Activated CD4-positive, alpha-beta T cell treated with anti-CD3 and anti-CD28 coated beads, Interleukin-2, amount 50 U/mL, for 48 hours (primary cell): ENCODE data around the gene TOM1L2.
"Not testable (repeated sequence)": the region's sequence is repeated elsewhere in the genome, so short reads cannot be mapped to it uniquely, and the experiment has no call there.

Source experiments
- DNase-seq, 2 experiments: peaks; one replicate each; pipeline ENCODE4 v3.0.0-alpha.2; 2020

Gene TOM1L2

DNA sequence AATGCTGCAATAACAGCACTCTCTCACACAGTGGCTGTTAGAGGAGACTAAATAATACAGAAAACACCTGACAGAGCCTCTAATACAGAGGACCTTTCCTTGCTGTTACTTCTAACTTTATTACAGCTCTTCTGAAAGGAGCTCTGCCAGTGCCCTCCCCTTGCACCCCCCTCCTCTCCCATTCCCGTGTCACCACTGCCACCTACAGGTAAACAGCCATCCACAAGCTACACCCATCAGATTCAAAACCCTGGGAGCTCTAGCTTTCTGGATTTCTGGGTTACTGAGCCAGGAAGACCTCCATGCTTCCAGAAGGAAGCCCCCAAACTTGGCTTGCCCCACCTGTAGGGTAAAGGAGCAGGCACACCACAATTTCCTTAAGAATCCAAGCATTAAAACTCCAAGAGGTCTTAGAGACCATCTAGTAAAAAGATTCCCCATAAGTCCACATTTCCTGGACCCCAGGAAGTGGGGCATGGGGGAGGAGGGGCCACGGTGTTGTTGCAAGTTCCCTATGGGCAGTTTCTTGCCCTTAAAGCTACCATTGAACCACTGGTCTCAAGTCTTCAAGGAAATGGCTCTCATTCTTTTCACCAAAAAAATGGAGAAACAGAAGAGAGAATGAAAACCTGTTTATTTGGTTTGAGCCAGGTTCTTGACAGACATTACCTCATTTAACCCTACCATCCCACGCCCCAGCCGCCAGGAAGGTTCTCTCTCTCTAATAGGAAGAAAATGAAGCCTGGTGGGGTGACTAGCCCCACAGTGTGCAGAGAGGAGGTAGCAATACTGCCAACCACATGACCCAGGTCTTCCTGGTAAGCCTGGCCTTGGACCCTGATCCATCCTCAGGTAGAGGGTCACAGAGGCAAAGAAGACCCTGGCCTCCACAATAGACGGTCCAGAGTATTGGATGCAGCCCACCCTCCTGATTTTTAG, 52.8 kb downstream of the TOM1L2 start:
- peak; percentile 61 to 70 for DNase-seq

DNA sequence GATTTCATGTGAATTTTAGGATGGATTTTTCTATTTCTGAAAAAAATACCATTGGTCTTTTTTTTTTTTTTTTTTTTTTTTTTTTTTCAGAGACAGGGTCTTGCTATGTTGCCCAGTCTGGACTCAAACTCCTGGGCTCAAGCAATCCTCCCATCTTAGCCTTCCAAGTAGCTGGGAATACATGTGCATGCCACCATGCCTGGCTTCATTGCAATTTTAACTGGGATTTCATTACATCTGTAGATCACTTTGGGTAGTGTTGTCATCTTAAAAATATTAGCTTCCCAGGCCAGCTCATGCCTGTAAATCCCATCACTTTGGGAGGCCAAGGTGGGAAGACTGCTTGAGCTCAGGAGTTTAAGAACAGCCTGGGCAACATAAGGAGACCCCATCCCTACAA, 54.8 kb downstream of the TOM1L2 start:
- no peak for DNase-seq

DNA sequence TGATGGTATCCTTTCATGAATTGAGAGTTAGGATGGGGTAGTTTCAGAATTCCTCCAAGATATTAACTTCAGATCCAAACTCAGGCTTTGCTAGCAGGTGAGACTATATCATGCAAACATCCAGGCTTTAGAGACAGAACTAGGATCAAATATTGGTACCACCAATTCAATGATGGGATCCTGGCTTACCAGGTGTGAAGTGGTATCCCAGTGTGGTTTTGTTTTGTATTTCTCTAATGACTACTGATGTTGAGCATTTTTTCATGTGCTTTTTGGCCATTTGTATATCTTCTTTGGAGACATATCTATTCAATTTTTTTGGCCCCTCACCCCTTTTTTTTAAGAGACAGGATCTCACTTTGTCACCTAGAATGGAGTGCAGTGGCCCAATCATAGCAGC, 57.0 kb downstream of the TOM1L2 start:
- no peak for DNase-seq

DNA sequence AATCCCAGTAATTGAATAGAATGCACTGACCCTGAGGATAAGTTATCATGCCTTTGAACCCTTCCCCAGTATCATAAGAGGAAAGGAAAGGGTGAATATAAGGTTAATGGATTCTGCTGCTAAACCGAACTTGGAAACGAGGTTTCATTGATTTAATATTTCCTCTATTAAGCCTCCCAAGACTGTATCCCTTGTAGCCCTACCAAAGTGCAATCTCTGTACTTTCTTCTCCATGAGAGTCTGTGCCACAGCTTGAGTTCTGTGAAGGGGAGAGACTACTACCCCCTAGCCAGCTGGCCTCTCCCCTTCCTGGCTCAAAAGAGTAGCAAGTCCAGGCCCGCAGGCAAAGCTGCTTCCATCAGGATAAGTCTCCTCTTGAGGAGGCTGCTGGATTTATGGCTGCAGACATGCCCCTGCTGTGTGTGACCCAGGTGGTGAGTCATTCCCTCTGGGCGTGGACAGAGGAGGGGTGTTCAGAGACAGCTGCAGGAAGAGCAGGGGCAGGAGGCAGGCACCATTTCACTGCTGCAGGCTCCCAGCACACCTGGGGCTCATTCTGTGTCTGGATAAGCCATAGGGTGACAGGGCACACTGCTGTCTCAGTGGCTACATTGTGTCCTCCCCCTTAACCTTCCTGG, 58.4 kb downstream of the TOM1L2 start:
- peak; percentile 31 to 44 for DNase-seq

DNA sequence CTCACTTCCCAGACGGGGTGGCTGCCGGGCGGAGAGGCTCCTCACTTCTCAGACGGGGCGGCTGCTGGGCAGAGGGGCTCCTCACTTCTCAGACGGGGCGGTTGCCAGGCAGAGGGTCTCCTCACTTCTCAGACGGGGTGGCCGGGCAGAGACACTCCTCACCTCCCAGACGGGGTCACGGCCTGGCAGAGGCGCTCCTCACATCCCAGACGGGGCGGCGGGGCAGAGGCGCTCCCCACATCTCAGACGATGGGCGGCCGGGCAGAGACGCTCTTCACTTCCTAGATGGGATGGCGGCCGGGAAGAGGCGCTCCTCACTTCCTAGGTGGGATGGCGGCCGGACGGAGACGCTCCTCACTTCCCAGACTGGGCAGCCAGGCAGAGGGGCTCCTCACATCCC, 59.9 kb downstream of the TOM1L2 start:
- not testable (repeated sequence) for DNase-seq

DNA sequence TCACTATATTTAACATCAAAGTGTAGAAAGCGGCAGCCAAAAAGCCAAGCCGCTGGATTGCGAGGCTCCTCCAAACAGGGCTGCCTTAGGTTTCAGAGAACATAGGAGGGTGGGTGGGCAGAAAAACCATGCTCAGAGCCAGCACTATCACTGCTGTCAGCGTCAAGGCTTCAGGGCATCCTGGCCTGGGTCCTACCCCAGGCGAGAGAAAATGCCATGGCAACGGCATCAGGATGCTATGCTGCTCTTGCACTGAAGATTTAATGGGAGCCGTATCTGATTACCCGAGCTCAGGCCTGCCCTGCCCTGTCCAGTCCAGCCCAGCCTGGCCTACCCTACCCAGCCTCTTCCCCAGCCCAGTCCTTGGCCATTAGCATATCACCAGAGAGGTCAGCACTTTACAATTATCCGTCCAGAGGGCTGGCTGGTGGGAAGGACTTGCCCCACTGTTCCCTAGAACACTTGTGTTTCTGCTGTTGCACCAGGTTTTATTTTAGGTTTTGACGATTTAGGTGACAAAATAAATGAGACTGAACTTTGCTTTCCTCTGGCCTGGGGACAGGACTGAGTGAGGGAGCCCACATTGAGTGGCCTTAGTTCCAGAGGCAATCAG, 61.1 kb downstream of the TOM1L2 start:
- DNase-seq = no peak

DNA sequence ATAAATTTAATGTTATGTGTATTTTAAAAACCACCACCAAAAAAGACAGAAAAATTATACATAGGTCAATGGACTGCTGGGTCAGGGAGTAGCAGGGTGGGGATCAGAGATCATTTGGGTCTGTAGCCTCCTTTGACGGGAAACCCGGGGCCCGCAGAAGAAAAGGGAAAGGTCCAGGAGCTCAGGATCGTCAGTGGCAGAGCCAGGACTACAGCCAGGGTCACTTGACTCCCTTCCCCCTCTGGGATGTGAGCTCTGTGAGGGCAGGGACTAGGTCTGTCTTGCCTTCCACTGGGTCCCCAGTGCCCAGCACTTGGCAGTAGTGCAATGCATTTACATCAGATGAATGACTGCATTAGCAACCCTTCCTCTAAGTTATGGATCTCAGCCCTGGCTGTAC, 62.1 kb downstream of the TOM1L2 start:
- DNase-seq = no peak

DNA sequence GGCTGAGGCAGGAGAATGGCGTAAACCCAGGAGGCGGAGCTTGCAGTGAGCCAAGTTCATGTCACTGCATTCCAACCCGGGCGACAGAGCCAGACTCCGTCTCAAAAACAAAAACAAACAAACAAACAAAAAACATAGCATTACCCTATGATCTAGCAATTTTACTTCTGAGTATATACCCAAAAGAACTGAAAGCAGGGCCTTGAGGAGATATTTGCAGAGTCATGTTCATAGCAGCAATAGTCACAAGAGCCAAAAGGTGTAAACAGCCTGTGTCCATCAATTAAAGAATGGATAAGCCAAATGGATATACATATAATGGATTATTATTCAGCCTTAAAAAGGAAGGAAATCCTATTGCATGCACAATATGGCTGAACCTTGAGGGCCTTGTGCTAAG, 63.1 kb downstream of the TOM1L2 start:
- DNase-seq = no peak

DNA sequence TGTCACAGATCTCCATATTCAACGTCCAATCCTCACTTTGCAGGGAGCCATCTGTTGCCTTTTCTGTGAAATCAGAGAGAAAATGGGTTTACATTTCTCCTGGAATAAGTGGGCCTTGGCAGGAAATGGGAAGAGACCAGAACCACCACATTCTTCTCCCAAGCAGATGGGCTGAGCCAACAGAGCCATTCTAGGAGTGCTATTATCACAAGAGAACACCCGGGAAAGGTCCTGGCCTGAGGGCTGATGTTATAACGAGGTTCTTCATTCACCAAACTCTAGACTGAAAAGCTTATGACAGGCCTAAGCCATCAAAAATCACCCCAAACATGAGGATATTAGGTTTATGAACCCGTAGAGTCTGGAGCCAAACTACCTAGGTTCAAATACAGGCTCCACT, 64.7 kb downstream of the TOM1L2 start:
- no peak for DNase-seq

DNA sequence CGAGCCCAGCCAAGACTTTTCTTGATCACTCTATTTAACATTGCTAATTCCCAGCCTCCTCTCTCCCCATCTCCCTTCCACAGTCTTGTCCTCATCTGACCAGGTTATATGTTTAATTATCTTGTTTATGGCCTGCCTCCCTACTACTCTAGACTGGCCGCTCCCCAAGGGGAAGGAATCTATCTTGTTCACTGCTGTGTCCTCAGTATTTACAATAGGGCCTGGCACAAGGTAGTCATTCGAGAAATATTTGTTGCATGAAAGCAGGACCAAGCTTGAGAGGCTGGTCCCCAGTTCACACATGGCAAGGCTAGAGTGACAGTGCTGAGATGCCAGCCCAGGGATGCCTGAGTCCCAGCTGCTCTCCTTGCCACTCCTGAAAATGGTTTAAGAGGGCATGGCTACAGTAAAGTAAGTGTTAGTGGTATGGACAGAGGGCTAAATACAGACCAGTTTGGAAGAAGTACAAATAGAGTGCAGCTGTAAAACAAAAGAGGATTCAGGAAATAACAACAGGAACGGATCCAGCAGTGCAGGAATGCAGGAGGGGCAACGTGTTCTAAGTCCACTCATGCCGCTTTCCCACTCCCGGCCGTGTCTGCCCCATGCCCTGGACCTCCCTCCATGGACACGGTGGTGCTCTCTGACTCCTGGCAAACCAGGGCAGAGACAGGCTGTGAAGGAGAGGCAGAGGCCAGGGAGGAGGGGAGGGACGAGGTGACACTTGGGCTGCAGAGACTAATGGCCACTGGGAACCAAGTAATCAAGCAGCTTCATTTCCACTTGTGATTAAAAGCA, 65.6 kb downstream of the TOM1L2 start:
- DNase-seq = no peak

DNA sequence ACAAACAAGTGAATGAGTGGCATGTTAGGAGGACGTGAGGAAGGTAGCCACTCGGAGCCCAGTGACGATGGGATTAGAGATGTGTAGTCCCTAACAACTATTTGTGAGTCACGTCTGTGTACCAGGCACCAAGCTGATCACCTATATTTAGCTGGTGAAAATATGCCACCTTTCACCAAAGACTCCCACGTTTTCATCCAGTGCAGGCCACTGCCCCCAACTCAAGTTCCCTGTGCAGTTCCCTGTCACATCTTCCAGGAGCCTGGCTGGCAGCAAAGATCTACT, 67.2 kb downstream of the TOM1L2 start:
- DNase-seq = no peak

DNA sequence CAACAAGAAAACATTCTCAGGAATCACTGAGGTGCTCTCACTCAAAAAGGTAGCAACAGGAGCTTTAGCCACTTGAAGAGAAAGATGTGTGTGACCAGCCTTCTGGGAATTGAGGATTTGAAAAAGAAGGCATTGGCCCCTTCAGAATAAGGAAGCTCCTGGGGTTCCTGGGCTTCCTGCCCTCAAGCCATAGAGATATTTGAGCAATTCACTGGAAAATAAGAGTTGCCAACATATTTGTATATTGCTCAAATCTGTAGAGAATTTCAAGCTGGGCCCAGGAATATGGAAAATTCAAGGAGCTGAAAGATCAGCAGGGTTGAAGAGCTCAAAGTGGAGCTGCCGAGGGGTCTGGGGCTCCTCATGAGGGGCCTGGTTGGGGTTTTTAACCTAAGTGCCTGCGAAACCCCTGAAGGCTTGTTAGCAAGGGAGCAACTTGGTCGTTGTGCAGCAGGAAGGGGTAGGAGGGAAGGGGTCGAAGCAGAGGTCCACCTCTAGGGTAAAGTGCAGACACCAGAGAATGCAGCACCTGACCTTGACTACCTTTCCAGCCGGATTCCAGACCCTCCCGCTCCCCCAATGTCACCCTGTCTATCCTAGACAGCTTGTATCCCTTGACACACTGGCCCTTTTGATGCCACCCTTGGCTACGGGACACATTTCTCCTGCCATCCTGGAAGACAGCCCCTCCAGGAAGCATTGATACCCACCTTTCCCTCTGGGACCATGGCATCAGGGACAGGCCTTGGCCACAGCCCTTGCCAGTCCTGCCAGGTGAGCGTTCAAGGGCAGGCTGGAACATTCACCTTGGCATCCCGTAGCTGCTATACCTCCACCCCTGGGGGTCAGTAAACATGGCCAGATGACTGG, 67.8 kb downstream of the TOM1L2 start:
- no peak for DNase-seq

DNA sequence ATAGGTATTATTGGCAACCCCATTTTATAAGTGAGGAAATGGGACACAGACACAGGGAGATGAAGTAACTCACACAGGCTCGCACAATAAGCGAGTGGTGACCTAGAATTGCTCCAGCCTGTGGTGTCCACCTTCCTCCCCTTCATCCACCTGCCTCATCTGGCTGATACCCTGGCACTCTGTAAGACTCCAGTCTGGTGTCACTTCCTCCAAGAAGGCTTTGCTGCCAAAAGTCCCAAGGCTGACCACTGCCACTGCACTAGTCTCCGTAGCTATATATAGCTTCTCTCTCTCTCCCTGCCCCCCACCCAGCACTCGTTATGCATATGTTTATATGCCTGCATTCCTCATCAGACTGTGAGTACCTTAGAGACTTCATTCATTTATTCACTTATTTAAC, 69.3 kb downstream of the TOM1L2 start:
- DNase-seq = no peak

DNA sequence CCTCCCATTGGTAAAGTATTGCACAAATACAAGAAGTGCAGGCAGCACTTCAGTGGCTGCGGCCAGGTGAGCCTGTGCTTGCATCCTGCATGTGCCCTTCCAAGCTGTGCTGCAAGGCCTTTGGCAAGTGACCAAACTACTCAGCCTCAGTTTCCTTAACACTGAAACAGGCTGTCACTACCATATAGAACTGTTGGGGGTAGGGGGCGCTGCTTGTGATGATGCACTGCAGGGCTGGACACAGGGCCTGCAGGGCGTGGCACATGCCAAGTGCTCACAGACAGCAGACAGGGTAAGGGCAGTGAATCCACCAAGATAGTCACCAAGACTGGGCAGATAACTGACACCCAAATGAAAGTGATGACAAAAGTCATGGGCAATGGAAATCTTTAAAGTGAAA, 69.8 kb downstream of the TOM1L2 start:
- DNase-seq = no peak

DNA sequence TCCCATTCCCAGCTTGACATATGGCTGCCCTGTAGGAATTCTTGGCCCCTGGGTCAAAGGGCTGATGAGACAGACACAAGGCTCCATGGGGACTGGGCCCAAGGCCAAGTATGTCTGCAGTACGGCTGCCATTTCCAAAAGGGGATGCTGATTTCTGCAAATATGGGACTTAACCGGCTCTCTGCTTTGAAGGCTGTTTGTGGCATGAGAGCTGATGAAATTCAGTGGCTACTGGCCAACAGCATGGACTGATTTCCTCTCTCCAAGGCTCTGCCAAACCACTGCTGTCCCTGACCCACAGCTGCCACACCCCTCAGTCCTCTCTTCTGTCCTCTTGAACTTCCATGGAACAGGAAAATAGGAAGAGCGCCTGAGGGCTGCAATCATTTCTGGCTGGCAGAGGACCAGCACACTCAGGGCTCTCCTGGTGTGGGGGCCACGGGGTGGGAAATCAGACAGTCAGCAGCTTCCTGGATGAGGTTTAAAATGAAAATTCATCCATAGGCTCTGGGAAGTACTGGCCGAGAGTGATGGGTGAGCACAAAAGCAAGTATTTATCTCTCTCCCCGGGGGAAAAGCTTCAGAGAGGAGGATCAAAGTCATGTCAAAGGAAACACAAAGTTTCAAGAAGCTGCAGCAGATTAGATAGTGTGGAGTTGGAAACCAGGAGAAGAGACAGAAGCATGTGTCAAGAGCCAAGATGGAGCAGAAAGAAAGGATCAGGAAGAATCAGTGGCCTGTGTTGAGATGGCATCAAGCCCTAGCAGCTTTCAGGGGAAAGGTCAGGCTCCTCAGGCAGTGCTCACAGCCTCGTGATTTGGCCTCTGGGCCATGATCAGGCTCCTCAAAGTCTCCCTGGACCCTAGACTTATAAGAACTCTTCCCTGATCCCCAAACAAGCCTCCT, 71.3 kb downstream of the TOM1L2 start:
- no peak for DNase-seq

DNA sequence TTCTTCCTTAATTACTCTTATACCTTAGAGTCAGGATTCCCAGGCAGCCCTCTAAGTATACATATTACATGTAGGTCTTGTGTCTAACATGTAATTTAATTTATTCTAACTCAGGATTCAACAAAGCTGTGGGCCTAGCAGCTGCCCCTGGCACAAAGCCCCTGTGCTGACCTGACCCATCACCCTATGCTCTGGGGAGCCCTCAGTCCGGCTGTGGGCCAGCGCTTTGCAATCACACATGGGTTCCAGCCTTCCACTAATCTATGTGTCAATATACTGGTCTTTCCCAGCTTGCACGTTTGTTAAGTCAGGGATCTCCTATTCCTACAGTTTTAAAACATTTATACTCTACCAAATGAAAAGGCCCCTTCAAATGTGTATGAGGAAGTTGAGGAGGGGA, 72.7 kb downstream of the TOM1L2 start:
- DNase-seq = no peak

DNA sequence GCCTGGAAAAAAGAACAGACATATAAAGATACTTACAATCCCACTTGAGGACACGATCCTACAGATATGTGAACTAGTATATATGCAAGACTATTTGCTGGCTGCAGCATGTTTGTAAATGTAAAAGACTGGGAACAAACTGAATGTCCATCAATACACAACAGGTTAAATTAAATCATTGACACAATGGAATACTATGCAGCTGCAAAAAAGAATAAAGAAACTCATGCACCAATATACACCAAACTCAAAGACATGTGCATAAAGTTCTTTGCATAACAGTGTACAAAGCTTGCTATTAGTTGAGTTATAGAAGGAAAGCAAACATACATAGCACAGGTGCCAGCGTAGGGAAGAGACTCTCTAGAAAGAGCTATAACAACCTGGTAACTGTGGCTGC, 73.5 kb downstream of the TOM1L2 start:
- no peak for DNase-seq

DNA sequence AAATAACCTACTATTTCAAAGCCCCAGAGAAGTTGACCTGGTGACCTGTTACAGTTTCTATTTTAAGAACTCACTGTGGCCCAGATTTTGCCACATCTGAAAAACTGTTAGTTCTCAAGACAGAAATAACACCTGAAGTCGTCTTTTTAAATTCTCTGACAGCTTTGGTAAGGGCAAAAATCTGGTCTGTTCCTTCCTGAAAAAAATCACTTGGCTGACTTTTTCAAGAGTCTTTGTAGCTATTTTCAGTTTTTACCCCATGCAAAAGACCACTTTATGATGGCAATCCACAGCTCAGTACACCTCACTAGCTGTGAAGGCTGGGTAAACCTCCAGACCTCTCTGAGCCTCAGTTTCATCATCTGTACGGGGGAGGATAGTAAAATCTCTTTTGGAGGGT, 74.8 kb downstream of the TOM1L2 start:
- DNase-seq = no peak

DNA sequence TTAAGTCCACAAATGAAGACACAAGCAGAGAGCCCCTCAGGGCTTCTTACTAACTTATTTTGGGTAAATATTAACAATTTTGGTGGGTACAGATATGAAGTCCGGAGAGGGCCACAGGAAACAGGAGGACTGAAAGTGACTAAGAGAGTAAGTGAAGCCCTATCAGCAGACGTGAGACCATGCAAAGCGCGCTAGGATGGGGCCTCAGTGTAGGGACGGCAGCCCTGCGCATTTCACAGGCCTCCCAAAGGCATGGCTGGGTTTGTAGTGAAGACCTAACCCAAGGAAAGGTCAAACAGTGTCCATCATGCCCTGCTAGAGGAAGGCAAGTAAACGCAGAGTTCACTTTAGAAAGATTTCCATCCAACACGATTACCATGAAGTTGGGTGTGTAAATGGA, 75.5 kb downstream of the TOM1L2 start:
- no peak for DNase-seq

DNA sequence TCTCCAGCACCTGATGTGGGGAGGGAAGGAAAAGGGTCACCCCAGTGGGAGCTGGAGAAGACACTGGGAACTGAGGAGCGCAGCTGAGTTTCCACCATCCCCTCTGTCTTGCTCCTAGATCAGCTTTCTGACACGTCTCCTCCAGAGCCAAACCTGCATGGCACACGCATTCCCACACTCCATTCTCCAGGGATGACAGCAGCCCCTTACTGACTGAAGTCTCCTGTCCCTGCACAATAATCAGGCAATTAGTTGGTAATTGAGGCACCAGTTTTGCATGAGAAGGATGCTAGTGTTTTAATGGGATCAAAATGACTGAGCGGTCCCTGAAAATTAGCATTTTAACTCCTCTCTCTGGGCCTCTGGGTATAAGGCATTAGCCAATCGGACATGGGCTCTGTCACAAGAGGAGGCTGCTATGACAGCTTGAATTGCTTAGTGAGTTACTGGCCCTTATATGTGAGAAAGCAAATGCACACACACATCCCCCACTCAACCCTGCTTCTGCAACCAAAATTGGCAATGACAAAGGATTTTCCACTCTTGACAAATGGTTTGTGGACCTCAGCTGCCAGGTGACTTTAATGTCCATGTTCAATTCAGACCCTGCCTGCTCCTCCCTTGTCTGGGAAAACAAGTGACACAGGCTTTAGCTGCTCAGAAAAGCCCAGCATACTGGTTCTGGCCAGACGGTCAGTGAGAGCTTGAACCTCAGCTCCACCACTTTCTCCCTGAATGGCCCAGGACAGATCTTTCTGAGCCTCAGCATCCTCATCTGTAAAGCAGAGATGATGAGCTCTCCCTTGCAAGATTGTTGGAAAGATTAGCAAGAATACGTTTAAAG, 78.2 kb downstream of the TOM1L2 start:
- DNase-seq = no peak
